Upper lobe of right lung (tissue), 1 donor: ENCODE measurements around the gene AGO1. TPM values are rescaled to one million over a fixed set of nuclear protein-coding genes. Genes with fewer than 3 reads are reported as not detected.

Experiments used
- ATAC-seq: fragments of 200-7000 bp; cut with Tn5 transposase; one replicate; pipeline ENCODE4 v1.9.1; 2020; ENCODE audit warnings: mild to moderate bottlenecking, moderate library complexity
- DNase-seq: peaks from one replicate; pipeline ENCODE4 v3.0.0-alpha.2; 2020
- H3K27ac ChIP-seq: fragments of 200-600 bp; one replicate; pipeline ENCODE4 v1.8.0; 2022
- H3K27me3 ChIP-seq: fragments of 200-600 bp; one replicate; pipeline ENCODE4 v1.8.0; 2022; ENCODE audit warnings: mild to moderate bottlenecking
- H3K36me3 ChIP-seq: fragments of 200-600 bp; one replicate; pipeline ENCODE4 v1.8.0; 2022
- H3K4me1 ChIP-seq: fragments of 200-600 bp; one replicate; pipeline ENCODE4 v1.8.0; 2022
- H3K4me3 ChIP-seq: fragments of 200-600 bp; one replicate; pipeline ENCODE4 v1.8.0; 2022; ENCODE audit warnings: mild to moderate bottlenecking
- H3K9me3 ChIP-seq: fragments of 200-600 bp; one replicate; pipeline ENCODE4 v1.8.0; 2022
- CTCF ChIP-seq: fragments of 200-600 bp; IDR thresholded peaks from one replicate; pipeline ENCODE4 v1.8.0; 2022; ENCODE audit warnings: antibody characterized with exemption
- intact Hi-C: fragments of 100-400 bp; cut with DNase I; formaldehyde crosslinking; loops from one replicate; pipeline ENCODE4 v1.11.0; 2022
- total RNA-seq: library from RNA; stranded (reverse); fragmentation: NEBNext Ultra II Directional; extraction: Animal tissue kit (Norgen Biotek cat#: 25700); gene quantifications from one replicate; pipeline ENCODE4 v1.2.1, GENCODE V29; 2021
- donor health status: DM: no; HTN: yes; CAD: no; lungs with severe emphysema.

The AGO1 gene
- total RNA-seq, 1 donor from 2014 or later, result 27.7 TPM

DNA sequence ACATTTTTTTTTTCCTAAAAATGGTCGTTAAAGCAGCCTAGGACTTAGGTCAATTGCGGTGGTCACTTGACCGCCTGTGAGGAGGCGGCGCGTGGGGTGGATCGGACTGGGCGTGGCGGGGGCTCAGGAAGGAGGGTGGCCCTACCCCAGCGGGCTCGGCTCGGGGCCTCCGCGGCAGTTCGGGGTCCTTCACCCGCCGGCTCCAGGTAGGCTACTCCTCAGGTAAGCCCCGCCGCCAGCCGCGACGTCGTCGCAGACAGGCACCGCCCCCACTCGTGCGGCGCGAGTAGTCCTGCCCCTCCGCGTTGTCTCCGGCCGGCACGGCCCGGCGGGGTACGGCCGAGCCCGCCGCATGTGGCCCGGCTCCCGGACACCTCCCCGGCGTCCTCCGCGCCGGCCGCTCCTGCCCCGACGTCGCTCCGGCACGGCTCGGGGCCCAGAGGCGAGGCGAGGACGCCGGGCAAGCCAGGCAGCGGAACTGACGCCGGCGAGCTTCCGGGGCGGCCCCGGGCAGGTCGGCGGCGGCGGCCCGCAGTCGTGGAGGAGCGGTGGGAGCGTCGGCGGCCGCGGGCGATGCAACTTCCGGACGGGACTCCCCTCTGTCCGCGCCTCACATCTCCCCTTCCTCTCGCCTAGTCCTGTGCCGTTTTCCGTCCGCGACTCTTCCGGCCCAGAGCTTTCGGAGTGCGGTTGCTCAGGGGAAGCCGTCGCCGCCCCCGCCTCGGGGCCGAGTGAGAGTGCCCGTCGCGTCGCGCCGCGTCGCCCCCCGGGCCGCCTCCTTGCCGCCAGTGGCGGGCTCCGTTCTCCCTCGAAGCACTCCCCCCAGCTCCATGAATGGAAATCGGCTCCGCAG lies 47.8 kb downstream of the AGO1 start, which contains the start of gene AGO3:
Gene AGO3 (plus strand): TSS at position 513 of the 853 bp plus-strand sequence. CDS start 322 bp downstream, at position 835.
- H3K36me3 ChIP-seq, result no peaks in the 10 kb centered on the region
- H3K4me1 ChIP-seq, result peaks cover 26% of the 10 kb centered on the region
- ATAC-seq (peak; percentile 95), DNase-seq (peak; percentile 96)
- H3K27ac ChIP-seq, result peak within 1 kb of the TSS; percentile 99
- H3K9me3 ChIP-seq, result no peaks in the 10 kb centered on the region
- TF ChIP-seq CTCF, result no peak
- H3K27me3 ChIP-seq, result no peaks in the 10 kb centered on the region
- intact Hi-C loops, result no loop called here
- peak within 1 kb of the TSS; percentile 92 for H3K4me3 ChIP-seq

DNA sequence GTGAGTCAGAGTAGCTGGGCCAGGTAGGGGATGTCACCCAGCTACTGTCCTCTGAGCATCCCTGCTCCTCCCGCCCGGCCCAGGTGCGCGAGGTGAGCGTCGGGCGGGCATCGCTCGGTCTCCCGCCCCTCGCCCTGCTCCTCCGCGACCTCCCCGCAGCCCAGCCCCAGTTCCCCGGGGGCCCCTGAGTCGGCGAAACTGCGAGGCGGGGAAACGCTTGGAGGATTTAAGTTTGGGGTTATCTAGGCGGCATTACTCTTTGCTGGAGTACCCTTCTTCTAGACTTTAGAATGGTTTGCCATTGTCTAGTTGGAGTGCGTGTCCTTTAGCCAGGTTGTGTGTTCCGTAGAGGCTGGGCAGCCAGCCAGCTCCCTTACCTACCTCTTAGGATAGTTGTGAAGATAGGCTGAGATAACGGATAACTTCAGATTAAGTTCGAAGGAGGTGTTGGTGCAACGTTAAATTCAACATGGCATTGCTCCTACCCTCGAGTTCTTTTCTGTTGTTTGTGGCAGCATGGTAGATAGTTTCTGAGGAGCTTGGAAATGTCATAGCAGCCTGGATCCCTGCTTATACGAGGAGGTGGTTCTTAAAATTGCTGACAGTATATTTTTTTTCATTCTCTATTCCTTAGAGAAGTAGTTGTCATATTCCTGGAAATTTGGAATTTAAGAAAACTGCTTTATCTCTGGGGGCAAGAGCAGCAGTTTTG lies 48.6 kb downstream of the AGO1 start:
- peak; percentile 70 for DNase-seq
- Histone ChIP-seq H3K27me3 (no peaks in the 10 kb centered on the region), H3K36me3 (no peaks in the 10 kb centered on the region), H3K27ac (peak overlapping the region; percentile 99), H3K9me3 (no peaks in the 10 kb centered on the region), H3K4me3 (peak overlapping the region; percentile 92), H3K4me1 (peaks cover 26% of the 10 kb centered on the region)
- ATAC-seq, result no peak
- intact Hi-C loops, result no loop called here
- no peak for TF ChIP-seq CTCF

GRCh38 chr1:35932158-35932636 lies 49.2 kb downstream of the AGO1 start:
- no peak for TF ChIP-seq CTCF
- no peak for ATAC-seq
- Histone ChIP-seq H3K9me3 (no peaks in the 10 kb centered on the region), H3K4me1 (peaks cover 26% of the 10 kb centered on the region), H3K36me3 (no peaks in the 10 kb centered on the region), H3K27ac (peak overlapping the region; percentile 99), H3K4me3 (peak overlapping the region; percentile 92), H3K27me3 (no peaks in the 10 kb centered on the region)
- intact Hi-C loops, result no loop called here
- no peak for DNase-seq

DNA sequence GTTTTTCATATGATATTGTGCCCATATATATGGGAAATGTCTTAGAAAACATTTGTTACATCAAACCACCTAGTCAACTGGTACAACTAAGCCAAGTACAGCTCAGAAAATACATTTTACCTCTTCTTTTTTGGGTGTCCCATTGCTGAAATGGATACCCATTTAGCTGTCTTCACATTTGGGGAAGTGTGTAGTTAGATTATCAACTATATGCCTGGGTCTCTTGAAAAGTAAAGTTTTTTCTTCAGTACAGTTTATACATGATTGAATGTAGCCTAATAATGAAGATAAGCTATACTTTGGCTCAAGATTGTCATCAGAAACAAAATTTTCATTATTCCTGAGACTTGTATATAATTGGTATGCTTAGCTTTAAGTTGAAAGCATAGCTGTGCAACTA lies 49.9 kb downstream of the AGO1 start:
- no peaks in the 10 kb centered on the region for H3K9me3 ChIP-seq
- no peak for ATAC-seq
- no peaks in the 10 kb centered on the region for H3K27me3 ChIP-seq
- no peak for TF ChIP-seq CTCF
- intact Hi-C loops, result no loop called here
- peaks cover 26% of the 10 kb centered on the region for H3K4me1 ChIP-seq
- H3K36me3 ChIP-seq, result no peaks in the 10 kb centered on the region
- no peak overlapping the region for H3K27ac ChIP-seq
- no peak for DNase-seq
- no peak overlapping the region for H3K4me3 ChIP-seq

- TF ChIP-seq CTCF, result no peak
- intact Hi-C loops, result no loop called here
- ATAC-seq (no peak), DNase-seq (no peak)
- Histone ChIP-seq H3K4me1 (peaks cover 18% of the 10 kb centered on the region), H3K27me3 (no peaks in the 10 kb centered on the region), H3K36me3 (no peaks in the 10 kb centered on the region), H3K4me3 (no peak overlapping the region), H3K27ac (no peak overlapping the region), H3K9me3 (no peaks in the 10 kb centered on the region)
Observed at GRCh38 chr1:35935442-35936388, 52.7 kb downstream of the AGO1 start.
